CD4-positive, alpha-beta T cell treated with Interleukin-10 for 1 hour (primary cell): ENCODE data around the gene INPP4B.

ENCODE experiments used
- DNase-seq: peaks from one replicate; pipeline ENCODE4 v3.0.0-alpha.2; 2020

INPP4B gene

GRCh38 chr4:142725886-142726285 is 120.2 kb downstream of the INPP4B start:
- no peak for DNase-seq

GRCh38 chr4:142721187-142721586 is 124.9 kb downstream of the INPP4B start:
- DNase-seq, result no peak

GRCh38 chr4:142719854-142720541 is 126.1 kb downstream of the INPP4B start:
- peak; percentile 61 for DNase-seq

GRCh38 chr4:142718981-142719380 is 127.1 kb downstream of the INPP4B start:
- DNase-seq, result no peak

GRCh38 chr4:142715727-142716126 is 130.4 kb downstream of the INPP4B start:
- DNase-seq, result no peak

- DNase-seq, result no peak
Measured at GRCh38 chr4:142713282-142714030, 132.6 kb downstream of the INPP4B start.

- no peak for DNase-seq
Measured at GRCh38 chr4:142708231-142708630, 137.9 kb downstream of the INPP4B start.

- DNase-seq, result peak; percentile 21
Measured at GRCh38 chr4:142707401-142707800, 138.7 kb downstream of the INPP4B start.

- DNase-seq, result no peak
Measured at GRCh38 chr4:142706381-142706780, 139.7 kb downstream of the INPP4B start.

- no peak for DNase-seq
Measured at GRCh38 chr4:142705820-142706219, 140.3 kb downstream of the INPP4B start.

GRCh38 chr4:142703694-142704309 is 142.3 kb downstream of the INPP4B start:
- peak; percentile 57 for DNase-seq

- DNase-seq, result no peak
Measured at GRCh38 chr4:142701017-142701416, 145.1 kb downstream of the INPP4B start.

GRCh38 chr4:142700531-142700930 is 145.6 kb downstream of the INPP4B start:
- DNase-seq, result peak; percentile 48

- no peak for DNase-seq
Measured at GRCh38 chr4:142698552-142698951, 147.5 kb downstream of the INPP4B start.

- DNase-seq, result no peak
Measured at GRCh38 chr4:142697928-142698327, 148.2 kb downstream of the INPP4B start.

- DNase-seq, result no peak
Measured at GRCh38 chr4:142697320-142697719, 148.8 kb downstream of the INPP4B start.

- peak; percentile 35 for DNase-seq
Measured at GRCh38 chr4:142696334-142697122, 149.6 kb downstream of the INPP4B start.

- no peak for DNase-seq
Measured at GRCh38 chr4:142690406-142691163, 155.5 kb downstream of the INPP4B start.

- no peak for DNase-seq
Measured at GRCh38 chr4:142687547-142688275, 158.4 kb downstream of the INPP4B start.

- no peak for DNase-seq
Measured at GRCh38 chr4:142686081-142686480, 160.0 kb downstream of the INPP4B start.

GRCh38 chr4:142683997-142684396 is 162.1 kb downstream of the INPP4B start:
- DNase-seq, result no peak

- no peak for DNase-seq
Measured at GRCh38 chr4:142683503-142683902, 162.6 kb downstream of the INPP4B start.
